LNCaP clone FGC (cell line): ENCODE results near the gene PHAF1.

Experiments
- DNase-seq: peaks from one replicate; pipeline ENCODE4 v3.0.0-alpha.2; 2011; ENCODE audit warnings: low read depth
- H3K4me3 ChIP-seq: 2 replicates; pipeline ENCODE4 v1.5.1; 2011; ENCODE audit warnings: mild to moderate bottlenecking, low read depth, low read length, control low read depth
- TF ChIP-seq, protein P1 (sequence below): IDR thresholded peaks from 2 replicates; pipeline ENCODE4 v1.5.1; 2012; ENCODE audit warnings: mild to moderate bottlenecking; ENCODE audit not compliant: control insufficient read depth, insufficient read depth; ENCODE audit errors: extremely low read depth

Gene PHAF1

GRCh38 chr16:67191411-67191994, 81.8 kb downstream of the PHAF1 start:
- TF ChIP-seq, protein P1, sequence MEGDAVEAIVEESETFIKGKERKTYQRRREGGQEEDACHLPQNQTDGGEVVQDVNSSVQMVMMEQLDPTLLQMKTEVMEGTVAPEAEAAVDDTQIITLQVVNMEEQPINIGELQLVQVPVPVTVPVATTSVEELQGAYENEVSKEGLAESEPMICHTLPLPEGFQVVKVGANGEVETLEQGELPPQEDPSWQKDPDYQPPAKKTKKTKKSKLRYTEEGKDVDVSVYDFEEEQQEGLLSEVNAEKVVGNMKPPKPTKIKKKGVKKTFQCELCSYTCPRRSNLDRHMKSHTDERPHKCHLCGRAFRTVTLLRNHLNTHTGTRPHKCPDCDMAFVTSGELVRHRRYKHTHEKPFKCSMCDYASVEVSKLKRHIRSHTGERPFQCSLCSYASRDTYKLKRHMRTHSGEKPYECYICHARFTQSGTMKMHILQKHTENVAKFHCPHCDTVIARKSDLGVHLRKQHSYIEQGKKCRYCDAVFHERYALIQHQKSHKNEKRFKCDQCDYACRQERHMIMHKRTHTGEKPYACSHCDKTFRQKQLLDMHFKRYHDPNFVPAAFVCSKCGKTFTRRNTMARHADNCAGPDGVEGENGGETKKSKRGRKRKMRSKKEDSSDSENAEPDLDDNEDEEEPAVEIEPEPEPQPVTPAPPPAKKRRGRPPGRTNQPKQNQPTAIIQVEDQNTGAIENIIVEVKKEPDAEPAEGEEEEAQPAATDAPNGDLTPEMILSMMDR = no peak
- peak overlapping the region; percentile 95 for H3K4me3 ChIP-seq
- DNase-seq = no peak

DNA sequence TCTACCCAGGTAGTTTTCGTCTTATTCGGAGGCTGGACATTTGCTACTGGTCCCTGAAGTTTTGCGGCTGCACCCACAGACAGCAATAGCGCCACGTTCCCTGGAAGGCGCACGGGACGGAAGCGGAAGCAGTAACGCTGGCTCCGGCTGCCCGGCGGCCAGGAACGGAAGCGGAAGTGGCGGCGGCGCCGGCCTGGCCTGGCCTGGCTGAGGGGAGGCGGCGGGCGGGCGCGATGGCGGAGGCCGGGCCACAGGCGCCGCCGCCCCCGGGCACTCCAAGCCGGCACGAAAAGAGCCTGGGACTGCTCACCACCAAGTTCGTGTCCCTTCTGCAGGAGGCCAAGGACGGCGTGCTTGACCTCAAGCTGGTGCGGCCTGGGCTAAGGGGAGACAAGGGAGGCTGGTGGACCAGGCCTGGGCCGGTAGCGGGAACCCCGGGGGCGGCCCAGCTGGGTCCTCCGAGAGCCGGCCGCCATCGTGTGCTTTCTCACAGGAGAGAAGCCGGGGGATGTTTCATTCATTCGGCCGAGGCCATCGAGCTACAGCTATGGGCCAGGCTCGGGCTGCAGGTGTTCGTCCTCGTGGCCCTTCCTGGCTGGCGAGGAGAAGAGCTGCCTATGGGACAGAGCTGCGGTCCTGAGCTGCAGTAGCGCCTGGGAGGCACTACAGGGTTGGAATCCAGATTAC, 82.4 kb downstream of the PHAF1 start, which contains the start of gene E2F4:
Gene E2F4, plus strand, starts transcription at position 161 of the 687 bp plus-strand sequence. Its CDS starts 73 bp downstream, at position 234.
- H3K4me3 ChIP-seq = peak within 1 kb of the TSS; percentile 95
- TF ChIP-seq, protein P1 = no peak
- peak; percentile 77 for DNase-seq

GRCh38 chr16:67192781-67193361, 83.1 kb downstream of the PHAF1 start:
- TF ChIP-seq, protein P1 = no peak
- H3K4me3 ChIP-seq = peak overlapping the region; percentile 95
- DNase-seq = no peak

- DNase-seq = no peak
- peak overlapping the region; percentile 95 for H3K4me3 ChIP-seq
- TF ChIP-seq, protein P1 = no peak
These were observed 83.8 kb downstream of the PHAF1 start for GRCh38 chr16:67193536-67193935.

DNA sequence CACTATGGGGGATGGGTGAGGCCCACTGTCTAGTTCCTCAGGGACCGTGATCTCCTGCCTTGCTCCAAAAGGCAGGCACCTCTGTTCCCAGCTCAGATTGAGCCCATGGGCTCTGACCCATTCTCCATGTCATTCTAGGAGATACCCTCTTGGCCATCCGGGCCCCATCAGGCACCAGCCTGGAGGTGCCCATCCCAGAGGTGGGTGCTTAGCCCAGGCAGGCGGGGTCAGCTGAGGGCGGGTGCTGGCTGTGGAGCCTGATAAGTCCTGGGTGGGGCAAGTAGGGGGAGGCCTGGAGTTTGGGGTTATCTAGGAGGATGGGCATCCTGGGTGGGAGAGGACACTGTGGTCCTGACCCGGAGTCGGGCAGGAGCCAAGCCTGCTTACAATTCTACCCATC, 84.5 kb downstream of the PHAF1 start:
- DNase-seq = no peak
- no peak overlapping the region for H3K4me3 ChIP-seq
- TF ChIP-seq, protein P1 = no peak

DNA sequence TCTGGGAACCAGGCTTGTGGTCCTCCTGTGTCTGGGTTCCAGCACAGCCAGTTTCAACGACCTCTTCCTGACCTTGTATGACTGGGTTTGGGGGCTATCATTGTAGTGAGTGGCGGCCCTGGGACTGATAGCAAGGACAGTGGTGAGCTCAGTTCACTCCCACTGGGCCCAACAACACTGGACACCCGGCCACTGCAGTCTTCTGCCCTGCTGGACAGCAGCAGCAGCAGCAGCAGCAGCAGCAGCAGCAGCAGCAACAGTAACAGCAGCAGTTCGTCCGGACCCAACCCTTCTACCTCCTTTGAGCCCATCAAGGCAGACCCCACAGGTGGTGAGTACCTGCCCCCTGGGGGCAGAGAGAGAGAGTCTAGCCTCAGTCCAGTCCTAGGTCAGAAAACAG, 85.9 kb downstream of the PHAF1 start:
- no peak for DNase-seq

More for the DNA sequence above, 85.9 kb downstream of the PHAF1 start:
- TF ChIP-seq, protein P1 = no peak
- H3K4me3 ChIP-seq = no peak overlapping the region
